Measurements from ENCODE around the gene LYPLAL1. TPM values are rescaled to one million over a fixed set of nuclear protein-coding genes. Genes with fewer than 3 reads are reported as not detected.

LYPLAL1 gene
- total RNA-seq (17.8 TPM), polyA plus RNA-seq (10 to 100 TPM; 32.8 to 44.0 (median 38.1) TPM)

GRCh38 chr1:219173758-219174459 is at the start of gene LYPLAL1:
LYPLAL1 (plus strand) TSS chr1:219173878; CDS start chr1:219173891, 13 bp downstream.
- Histone ChIP-seq H3K4me3 (ENCODE audit: low read depth, low read length) (peak within 1 kb of the TSS; percentile 93), H3K27ac (ENCODE audit: insufficient read depth, low read length, poor library complexity, severe bottlenecking) (peak within 1 kb of the TSS; percentile 72), H3K27me3 (ENCODE audit: control insufficient read depth, insufficient read depth, low read length) (no peaks in the 10 kb centered on the region), H3K4me1 (ENCODE audit: control insufficient read depth, insufficient read depth, low read length, poor library complexity, severe bottlenecking) (peaks cover 22% of the 10 kb centered on the region), H3K9me3 (ENCODE audit: control insufficient read depth in 2 of 2, low read length in 2 of 2) (no peaks in the 10 kb centered on the region), H3K36me3 (ENCODE audit: control insufficient read depth, insufficient read depth, low read length) (peaks cover 2% of the 10 kb centered on the region)
- DNase-seq = peak; percentile 79 to 93 (median 89)
- Mint-ChIP-seq H3K4me3 (peak within 1 kb of the TSS; percentile 91 to 100 (median 97)), H3K9me3 (peaks cover 0 to 2% (median 0%) of the 10 kb centered on the region in 7 donors), H3K4me1 (peaks cover 36 to 54% (median 46%) of the 10 kb centered on the region in 4 donors), H3K36me3 (peaks cover 6% of the 10 kb centered on the region), H3K27me3 (peaks cover 15% of the 10 kb centered on the region), H3K27ac (peak within 1 kb of the TSS; percentile 95 to 99 (median 98))
- ATAC-seq (ENCODE audit: low read depth in 2 of 2) = peak; percentile 94

GRCh38 chr1:219124163-219124562 is 49.5 kb upstream of the LYPLAL1 start:
- H3K4me1 Mint-ChIP-seq = no peaks in the 10 kb centered on the region

GRCh38 chr1:219125342-219125741 is 48.3 kb upstream of the LYPLAL1 start:
- ATAC-seq (ENCODE audit: low read depth in 2 of 2) (no peak), DNase-seq (no peak)
- H3K4me1 Mint-ChIP-seq = no peaks in the 10 kb centered on the region
- Histone ChIP-seq H3K9me3 (ENCODE audit: control insufficient read depth in 2 of 2, low read length in 2 of 2) (no peaks in the 10 kb centered on the region), H3K36me3 (ENCODE audit: control insufficient read depth, insufficient read depth, low read length) (no peaks in the 10 kb centered on the region), H3K27me3 (ENCODE audit: control insufficient read depth, insufficient read depth, low read length) (no peaks in the 10 kb centered on the region), H3K27ac (ENCODE audit: insufficient read depth, low read length, poor library complexity, severe bottlenecking) (no peak overlapping the region), H3K4me1 (ENCODE audit: control insufficient read depth, insufficient read depth, low read length, poor library complexity, severe bottlenecking) (no peaks in the 10 kb centered on the region), H3K4me3 (ENCODE audit: low read depth, low read length) (no peak overlapping the region)
- no peaks in the 10 kb centered on the region for H3K36me3 Mint-ChIP-seq
- H3K9me3 Mint-ChIP-seq = no peaks in the 10 kb centered on the region
- H3K27me3 Mint-ChIP-seq = no peaks in the 10 kb centered on the region
- H3K27ac Mint-ChIP-seq = no peak overlapping the region
- H3K4me3 Mint-ChIP-seq = no peak overlapping the region

More at GRCh38 chr1:219124163-219124562, 49.5 kb upstream of the LYPLAL1 start:
- no peaks in the 10 kb centered on the region for H3K36me3 Mint-ChIP-seq
- H3K4me1 ChIP-seq (ENCODE audit: control insufficient read depth, insufficient read depth, low read length, poor library complexity, severe bottlenecking) = no peaks in the 10 kb centered on the region
- H3K27ac Mint-ChIP-seq = no peak overlapping the region
- ATAC-seq (ENCODE audit: low read depth in 2 of 2) = no peak
- no peak for DNase-seq
- no peak overlapping the region for H3K4me3 ChIP-seq (ENCODE audit: low read depth, low read length)
- no peak overlapping the region for H3K27ac ChIP-seq (ENCODE audit: insufficient read depth, low read length, poor library complexity, severe bottlenecking)
- H3K27me3 ChIP-seq (ENCODE audit: control insufficient read depth, insufficient read depth, low read length) = no peaks in the 10 kb centered on the region
- no peaks in the 10 kb centered on the region for H3K9me3 Mint-ChIP-seq
- H3K27me3 Mint-ChIP-seq = no peaks in the 10 kb centered on the region
- H3K4me3 Mint-ChIP-seq = no peak overlapping the region
- H3K9me3 ChIP-seq (ENCODE audit: control insufficient read depth in 2 of 2, low read length in 2 of 2) = no peaks in the 10 kb centered on the region
- H3K36me3 ChIP-seq (ENCODE audit: control insufficient read depth, insufficient read depth, low read length) = no peaks in the 10 kb centered on the region

- Histone ChIP-seq H3K27ac (ENCODE audit: insufficient read depth, low read length, poor library complexity, severe bottlenecking) (no peak overlapping the region), H3K36me3 (ENCODE audit: control insufficient read depth, insufficient read depth, low read length) (no peaks in the 10 kb centered on the region), H3K4me3 (ENCODE audit: low read depth, low read length) (no peak overlapping the region), H3K9me3 (ENCODE audit: control insufficient read depth in 2 of 2, low read length in 2 of 2) (no peaks in the 10 kb centered on the region), H3K4me1 (ENCODE audit: control insufficient read depth, insufficient read depth, low read length, poor library complexity, severe bottlenecking) (no peaks in the 10 kb centered on the region), H3K27me3 (ENCODE audit: control insufficient read depth, insufficient read depth, low read length) (no peaks in the 10 kb centered on the region)
- Mint-ChIP-seq H3K27ac (no peak overlapping the region), H3K36me3 (no peaks in the 10 kb centered on the region), H3K4me1 (no peaks in the 10 kb centered on the region), H3K4me3 (no peak overlapping the region), H3K27me3 (no peaks in the 10 kb centered on the region), H3K9me3 (no peaks in the 10 kb centered on the region)
- ATAC-seq (ENCODE audit: low read depth in 2 of 2) = no peak
- DNase-seq = no peak
Observed at GRCh38 chr1:219126377-219126776, 47.3 kb upstream of the LYPLAL1 start.

GRCh38 chr1:219128957-219129356 is 44.7 kb upstream of the LYPLAL1 start:
- H3K4me1 Mint-ChIP-seq = no peaks in the 10 kb centered on the region

GRCh38 chr1:219130366-219130935 is 43.2 kb upstream of the LYPLAL1 start:
- Histone ChIP-seq H3K27ac (ENCODE audit: insufficient read depth, low read length, poor library complexity, severe bottlenecking) (no peak overlapping the region), H3K4me3 (ENCODE audit: low read depth, low read length) (no peak overlapping the region), H3K9me3 (ENCODE audit: control insufficient read depth in 2 of 2, low read length in 2 of 2) (no peaks in the 10 kb centered on the region), H3K36me3 (ENCODE audit: control insufficient read depth, insufficient read depth, low read length) (no peaks in the 10 kb centered on the region), H3K27me3 (ENCODE audit: control insufficient read depth, insufficient read depth, low read length) (no peaks in the 10 kb centered on the region), H3K4me1 (ENCODE audit: control insufficient read depth, insufficient read depth, low read length, poor library complexity, severe bottlenecking) (no peaks in the 10 kb centered on the region)
- no peaks in the 10 kb centered on the region for H3K27me3 Mint-ChIP-seq
- no peaks in the 10 kb centered on the region for H3K36me3 Mint-ChIP-seq
- no peak overlapping the region for H3K27ac Mint-ChIP-seq
- no peaks in the 10 kb centered on the region for H3K4me1 Mint-ChIP-seq
- no peak for DNase-seq
- peaks cover 0 to 4% (median 2%) of the 10 kb centered on the region in 7 donors for H3K9me3 Mint-ChIP-seq
- ATAC-seq (ENCODE audit: low read depth in 2 of 2) = no peak
- H3K4me3 Mint-ChIP-seq = no peak overlapping the region

More at GRCh38 chr1:219128957-219129356, 44.7 kb upstream of the LYPLAL1 start:
- H3K36me3 ChIP-seq (ENCODE audit: control insufficient read depth, insufficient read depth, low read length) = no peaks in the 10 kb centered on the region
- no peaks in the 10 kb centered on the region for H3K36me3 Mint-ChIP-seq
- no peaks in the 10 kb centered on the region for H3K27me3 ChIP-seq (ENCODE audit: control insufficient read depth, insufficient read depth, low read length)
- H3K27me3 Mint-ChIP-seq = no peaks in the 10 kb centered on the region
- no peak overlapping the region for H3K4me3 ChIP-seq (ENCODE audit: low read depth, low read length)
- peaks cover 0 to 4% (median 0%) of the 10 kb centered on the region in 7 donors for H3K9me3 Mint-ChIP-seq
- no peak overlapping the region for H3K27ac ChIP-seq (ENCODE audit: insufficient read depth, low read length, poor library complexity, severe bottlenecking)
- no peak for ATAC-seq (ENCODE audit: low read depth in 2 of 2)
- H3K9me3 ChIP-seq (ENCODE audit: control insufficient read depth in 2 of 2, low read length in 2 of 2) = no peaks in the 10 kb centered on the region
- no peak overlapping the region for H3K4me3 Mint-ChIP-seq
- no peak overlapping the region for H3K27ac Mint-ChIP-seq
- no peaks in the 10 kb centered on the region for H3K4me1 ChIP-seq (ENCODE audit: control insufficient read depth, insufficient read depth, low read length, poor library complexity, severe bottlenecking)
- no peak for DNase-seq

GRCh38 chr1:219132939-219133338 is 40.7 kb upstream of the LYPLAL1 start:
- no peak for ATAC-seq (ENCODE audit: low read depth in 2 of 2)
- DNase-seq = no peak
- no peak overlapping the region for H3K4me3 ChIP-seq (ENCODE audit: low read depth, low read length)

More at GRCh38 chr1:219132939-219133338, 40.7 kb upstream of the LYPLAL1 start:
- Mint-ChIP-seq H3K27ac (no peak overlapping the region), H3K4me3 (no peak overlapping the region), H3K9me3 (peaks cover 0 to 4% (median 2%) of the 10 kb centered on the region in 7 donors), H3K4me1 (no peaks in the 10 kb centered on the region), H3K27me3 (no peaks in the 10 kb centered on the region), H3K36me3 (no peaks in the 10 kb centered on the region)
- H3K36me3 ChIP-seq (ENCODE audit: control insufficient read depth, insufficient read depth, low read length) = no peaks in the 10 kb centered on the region
- no peaks in the 10 kb centered on the region for H3K9me3 ChIP-seq (ENCODE audit: control insufficient read depth in 2 of 2, low read length in 2 of 2)
- no peak overlapping the region for H3K27ac ChIP-seq (ENCODE audit: insufficient read depth, low read length, poor library complexity, severe bottlenecking)
- H3K27me3 ChIP-seq (ENCODE audit: control insufficient read depth, insufficient read depth, low read length) = no peaks in the 10 kb centered on the region
- no peaks in the 10 kb centered on the region for H3K4me1 ChIP-seq (ENCODE audit: control insufficient read depth, insufficient read depth, low read length, poor library complexity, severe bottlenecking)
